Measurements from ENCODE around the gene IFI16.

GRCh38 chr1:159065106-159065505 is 55.4 kb downstream of the IFI16 start:
- TF ChIP-seq, protein P1, sequence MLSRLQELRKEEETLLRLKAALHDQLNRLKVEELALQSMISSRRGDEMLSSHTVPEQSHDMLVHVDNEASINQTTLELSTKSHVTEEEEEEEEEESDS (CRISPR knock-in tag; IDR thresholded peaks at IDR 0.05; ENCODE audit: borderline replicate concordance), result no peak
- TF ChIP-seq MZF1 (CRISPR knock-in tag; IDR thresholded peaks at IDR 0.05; ENCODE audit: borderline replicate concordance) (no peak), HMGA1 (CRISPR knock-in tag; conservative IDR thresholded peaks at IDR 0.05) (no peak), TGIF2 (CRISPR knock-in tag; IDR thresholded peaks at IDR 0.05) (no peak), ZNF10 (CRISPR knock-in tag; IDR thresholded peaks at IDR 0.05; ENCODE audit: borderline replicate concordance, low read depth) (no peak), MAFF (IDR thresholded peaks at IDR 0.05; ENCODE audit: low read depth, low read length) (no peak), CTCF (CRISPR knock-in tag; IDR thresholded peaks at IDR 0.05) (no peak), POLR2G (IDR thresholded peaks at IDR 0.05; ENCODE audit: low read depth, low read length) (no peak), AHR (CRISPR knock-in tag; IDR thresholded peaks at IDR 0.05) (no peak), ZNF766 (CRISPR knock-in tag; IDR thresholded peaks at IDR 0.05; ENCODE audit: borderline replicate concordance) (no peak), ZNF513 (CRISPR knock-in tag; conservative IDR thresholded peaks at IDR 0.05) (no peak)

Data from HepG2 (cell line).